GM11168 (cell line): ENCODE measurements around the gene UMPS.
"Not testable (repeated sequence)": the region's sequence is repeated elsewhere in the genome, so short reads cannot be mapped to it uniquely, and the experiment has no call there.

Experiments used
- in situ Hi-C: fragments of 300-500 bp; cut with MboI; formaldehyde crosslinking; loops from one replicate; pipeline ENCODE4 v1.12.0; 2022; ENCODE audit warnings: low sequenced_read_pairs; ENCODE audit not compliant: unreplicated experiment

Gene UMPS

DNA sequence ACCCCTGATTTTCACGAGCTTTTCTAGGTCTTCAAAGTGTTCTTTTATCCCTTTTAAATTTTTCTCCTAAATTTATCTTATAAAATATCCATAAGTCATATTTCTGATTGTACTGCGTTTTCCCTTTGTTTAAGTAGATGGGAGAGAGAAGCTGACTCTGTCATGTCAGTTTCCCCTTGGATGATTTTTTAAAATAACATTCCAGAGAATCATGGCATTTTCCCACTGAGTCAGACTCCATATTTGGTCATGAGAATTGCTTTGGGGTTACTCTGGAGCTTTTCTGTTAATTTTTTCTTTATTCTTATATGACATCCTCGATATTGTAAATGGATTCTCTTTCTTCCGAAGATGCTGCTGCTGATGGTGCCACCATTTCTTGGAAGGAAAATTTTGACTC lies 28.6 kb upstream of the UMPS start:
- in situ Hi-C loops = no loop called here

DNA sequence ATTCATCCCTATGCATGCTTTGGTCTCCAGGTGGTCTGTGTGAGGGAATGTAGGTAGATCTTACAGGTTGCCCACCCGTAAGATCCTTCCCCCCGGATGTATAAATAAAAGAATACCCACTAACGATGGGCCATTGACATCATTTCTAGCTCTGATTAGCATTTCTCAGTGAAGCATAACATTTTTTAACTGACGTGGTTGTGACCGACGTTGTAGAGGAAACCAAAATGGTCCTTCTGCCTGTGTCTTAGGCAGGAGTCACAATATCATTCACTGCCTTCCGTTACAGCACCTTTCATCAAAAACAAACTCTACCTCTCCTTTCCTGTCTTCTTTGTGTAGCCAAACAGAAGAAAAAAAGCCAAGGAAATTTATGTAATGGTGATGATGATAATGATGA lies 27.3 kb upstream of the UMPS start:
- in situ Hi-C loops = no loop called here

DNA sequence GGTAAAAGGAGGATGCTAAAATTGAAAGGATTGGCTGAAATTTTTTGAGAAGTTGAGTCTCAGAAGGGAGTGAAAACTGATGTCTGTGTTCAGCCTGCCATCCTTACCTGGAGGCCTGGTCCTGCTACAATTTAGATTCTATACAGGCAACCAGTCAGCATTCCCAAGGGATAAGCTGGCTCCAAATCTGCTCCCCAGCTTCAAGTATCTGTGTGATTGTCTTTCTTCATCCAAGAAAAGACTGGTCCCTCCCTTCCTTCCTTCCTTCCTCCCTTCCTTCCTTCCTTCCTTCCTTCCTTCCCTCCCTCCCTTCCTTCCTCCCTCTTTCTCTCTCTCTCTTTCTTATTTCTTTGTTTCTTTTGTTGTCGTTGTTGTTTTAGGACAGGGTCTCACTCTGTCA lies 24.7 kb upstream of the UMPS start:
- in situ Hi-C loops = no loop called here

DNA sequence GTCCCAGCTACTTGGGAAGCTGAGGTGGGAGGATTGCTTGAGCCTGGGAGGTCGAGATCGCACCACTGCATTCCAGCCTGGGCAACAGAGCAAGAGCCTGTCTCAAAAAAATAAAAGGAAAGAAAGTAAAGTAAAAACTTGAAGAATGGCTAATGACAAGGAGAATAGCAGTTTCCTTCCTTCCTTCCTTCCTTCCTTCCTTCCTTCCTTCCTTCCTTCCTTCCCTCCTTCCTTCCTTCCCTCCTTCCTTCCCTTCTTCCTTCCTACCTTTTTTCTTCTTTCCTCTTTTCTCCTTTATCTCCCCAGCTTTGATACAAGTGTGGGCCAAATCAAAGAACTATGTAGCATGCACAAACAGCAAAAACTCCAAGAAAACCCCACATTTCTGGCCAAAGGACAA lies 23.0 kb upstream of the UMPS start:
- in situ Hi-C loops = not testable (repeated sequence)

DNA sequence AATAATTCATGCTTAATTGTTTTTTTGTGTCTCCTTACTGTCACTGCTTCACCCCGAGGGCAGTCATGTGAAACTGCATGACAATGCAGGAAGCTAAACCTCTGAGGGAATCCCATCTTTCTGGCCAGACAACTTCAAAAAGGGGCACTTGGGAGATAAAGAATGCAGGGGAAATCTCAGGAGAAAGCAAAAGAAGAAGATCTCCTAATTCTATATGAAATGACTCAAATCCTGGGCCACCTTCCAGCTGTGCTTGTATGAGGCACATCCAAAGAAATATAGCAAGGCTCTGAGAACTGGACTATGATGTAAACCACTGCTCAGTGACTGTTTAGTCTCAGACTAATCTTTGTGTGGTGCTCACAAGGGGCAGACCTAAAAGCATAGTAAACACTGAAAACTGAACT lies 22.6 kb upstream of the UMPS start:
- in situ Hi-C loops = no loop called here

DNA sequence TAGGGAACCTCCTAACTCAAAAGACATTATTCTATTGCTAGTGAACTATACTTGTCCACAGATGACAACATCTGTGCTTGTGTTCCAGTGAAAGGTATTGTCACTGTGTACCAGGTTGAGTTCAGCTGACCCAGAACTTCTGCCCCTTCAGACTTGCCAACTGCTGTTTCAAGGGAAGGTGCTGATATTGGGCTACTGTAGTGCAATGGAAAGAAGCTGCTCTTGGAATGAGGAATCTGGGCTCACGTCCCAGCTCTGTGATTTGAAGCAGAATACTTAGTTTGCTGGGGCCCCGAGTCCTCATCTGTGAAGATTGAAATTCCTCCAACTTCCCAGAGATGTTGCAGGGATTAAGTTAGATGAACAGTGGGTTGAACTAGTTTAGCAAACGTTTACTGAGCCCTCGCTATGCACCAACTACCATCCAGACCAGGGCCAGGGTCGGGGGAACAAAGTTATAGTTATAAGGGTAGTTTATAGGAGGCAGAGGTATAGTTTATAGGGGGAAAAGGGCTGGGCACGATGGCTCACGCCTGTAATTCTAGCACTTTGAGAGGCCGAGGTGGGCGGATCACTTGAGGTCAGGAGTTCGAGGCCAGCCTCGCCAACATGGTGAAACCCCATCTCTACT lies 15.9 kb upstream of the UMPS start:
- in situ Hi-C loops = no loop called here

DNA sequence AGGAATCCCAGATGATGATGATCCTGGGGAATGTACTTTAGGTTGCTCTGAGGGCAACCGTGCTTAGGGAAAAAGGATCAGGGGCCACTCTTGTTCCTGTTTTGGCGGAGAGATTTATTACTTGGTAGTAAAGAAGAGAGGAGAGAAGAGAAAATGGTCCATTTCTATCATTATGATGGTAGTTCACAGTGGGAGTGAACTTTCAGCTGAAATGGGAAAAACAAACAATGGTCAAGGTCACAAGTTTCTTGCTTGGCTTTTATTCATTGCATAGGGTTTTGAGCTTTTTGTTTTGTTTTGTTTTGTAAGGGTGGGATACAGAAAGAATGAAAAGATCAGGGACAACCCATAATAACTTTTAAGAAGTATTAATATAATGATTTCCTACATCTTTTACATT lies 7.7 kb upstream of the UMPS start:
- in situ Hi-C loops = no loop called here

DNA sequence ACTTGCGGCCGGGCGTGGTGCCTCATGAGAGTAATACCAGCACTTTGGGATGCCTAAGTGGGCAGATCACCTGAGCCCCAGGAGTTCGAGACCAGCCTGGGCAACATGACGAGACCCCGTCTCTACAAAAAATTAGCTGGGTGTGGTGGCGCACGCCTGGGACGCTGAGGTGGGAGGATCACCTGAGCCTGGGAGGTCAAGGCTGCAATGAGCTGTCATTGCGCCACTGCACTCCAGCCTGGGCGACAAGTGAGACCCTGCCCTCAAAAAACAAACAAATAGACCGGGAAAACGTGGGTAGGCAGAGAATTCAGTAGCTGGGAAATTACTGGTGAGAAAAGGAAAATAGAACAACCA lies 667 bp downstream of the UMPS start:
- in situ Hi-C loops = no loop called here

DNA sequence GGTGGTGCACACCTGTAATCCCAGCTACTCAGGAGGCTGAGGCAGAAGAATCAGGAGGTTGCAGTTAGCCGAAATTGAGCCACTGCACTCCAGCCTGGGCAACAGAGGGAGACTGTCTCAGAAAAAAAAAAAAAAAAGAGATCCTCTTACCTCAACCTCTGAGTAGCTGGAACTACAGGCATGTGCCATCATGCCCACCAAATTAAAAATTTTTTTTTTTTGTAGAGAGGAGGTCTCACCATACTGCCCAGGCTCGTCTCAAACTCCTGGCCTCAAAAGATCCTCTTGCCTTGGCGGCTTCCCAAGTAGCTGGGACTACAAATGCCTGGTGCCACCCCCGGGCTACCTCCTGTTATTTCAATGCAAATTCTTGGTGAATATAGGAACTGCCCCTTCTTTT lies 1.5 kb downstream of the UMPS start:
- in situ Hi-C loops = no loop called here

DNA sequence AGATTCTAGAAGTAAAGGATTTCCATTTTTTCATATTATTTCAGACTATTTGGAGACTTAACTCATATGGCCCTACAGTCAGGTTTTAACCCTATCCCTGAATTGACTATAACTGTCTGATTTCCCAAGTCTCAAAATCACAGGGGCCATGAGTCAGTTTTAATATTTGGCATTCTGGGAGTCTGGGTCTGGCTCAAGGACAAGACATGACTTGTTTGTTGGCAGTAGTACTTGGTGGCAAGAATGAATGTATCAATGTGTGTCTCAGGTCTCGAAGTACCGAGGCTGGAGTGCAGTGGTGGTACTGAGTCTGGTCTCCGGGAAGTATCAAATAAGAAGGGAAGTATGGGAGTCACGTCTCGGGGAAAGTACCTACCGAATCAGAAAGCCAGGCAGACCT lies 10.8 kb downstream of the UMPS start:
- in situ Hi-C loops = no loop called here

DNA sequence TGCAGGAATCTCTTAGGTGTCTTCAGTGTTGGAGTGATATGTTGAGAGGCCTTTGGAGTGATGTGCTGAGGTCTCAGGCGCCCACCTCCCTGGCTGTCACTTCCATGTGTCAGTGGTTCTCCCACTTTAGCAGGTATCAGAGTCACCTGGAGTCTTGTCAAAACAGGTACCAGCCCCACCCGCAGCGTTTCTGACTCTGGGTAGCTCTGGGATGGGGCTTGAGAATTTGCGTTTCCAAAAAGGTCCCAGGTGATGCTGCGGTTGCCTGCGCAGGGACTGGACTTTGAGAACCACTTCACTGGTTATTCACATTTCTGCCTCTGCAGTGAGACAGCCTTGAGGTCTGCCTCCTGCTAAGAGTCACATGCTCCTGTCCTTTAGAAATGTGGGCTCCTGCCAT lies 15.5 kb downstream of the UMPS start:
- in situ Hi-C loops = no loop called here

DNA sequence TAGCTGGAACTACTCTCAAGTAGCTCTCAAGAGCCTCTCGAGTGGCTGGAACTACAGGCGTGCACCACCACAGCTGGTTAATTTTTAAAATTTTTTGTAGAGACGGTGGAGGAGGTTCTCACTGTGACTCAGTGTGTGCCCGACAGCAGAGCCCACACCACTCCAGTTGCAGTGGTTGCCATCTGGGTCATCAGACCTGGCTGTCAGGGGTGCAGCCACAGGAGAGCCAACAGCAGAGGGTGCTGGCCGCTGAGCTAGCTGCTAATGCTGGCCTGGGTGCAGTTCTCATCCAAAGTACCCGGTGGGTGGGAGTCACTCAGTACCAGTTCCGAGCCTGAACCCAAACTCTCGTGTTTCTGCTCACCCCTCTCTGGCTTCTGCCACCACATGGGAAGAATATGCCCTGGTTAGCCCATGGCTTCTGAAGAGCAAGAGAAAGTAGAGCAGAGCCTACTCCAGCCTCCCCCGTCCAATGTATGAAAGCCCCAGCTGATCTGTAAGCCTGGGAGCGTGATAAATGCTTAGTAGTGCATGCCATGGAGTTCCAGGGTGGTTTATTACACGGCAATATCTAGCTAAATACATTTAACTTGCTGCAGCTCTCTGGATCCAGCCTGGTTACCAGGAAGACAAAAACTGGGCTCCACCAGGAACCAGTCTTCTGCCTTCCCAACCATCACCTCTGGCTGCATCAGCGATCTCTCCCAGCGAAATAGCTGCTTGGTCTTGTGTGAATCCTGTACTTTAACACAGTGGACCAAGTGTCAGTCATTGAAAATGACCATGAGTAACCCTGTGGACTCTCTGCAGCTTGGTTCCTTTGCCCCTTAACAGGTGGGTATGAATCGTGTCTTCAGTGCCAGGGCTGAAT lies 17.1 kb downstream of the UMPS start:
- in situ Hi-C loops = no loop called here

DNA sequence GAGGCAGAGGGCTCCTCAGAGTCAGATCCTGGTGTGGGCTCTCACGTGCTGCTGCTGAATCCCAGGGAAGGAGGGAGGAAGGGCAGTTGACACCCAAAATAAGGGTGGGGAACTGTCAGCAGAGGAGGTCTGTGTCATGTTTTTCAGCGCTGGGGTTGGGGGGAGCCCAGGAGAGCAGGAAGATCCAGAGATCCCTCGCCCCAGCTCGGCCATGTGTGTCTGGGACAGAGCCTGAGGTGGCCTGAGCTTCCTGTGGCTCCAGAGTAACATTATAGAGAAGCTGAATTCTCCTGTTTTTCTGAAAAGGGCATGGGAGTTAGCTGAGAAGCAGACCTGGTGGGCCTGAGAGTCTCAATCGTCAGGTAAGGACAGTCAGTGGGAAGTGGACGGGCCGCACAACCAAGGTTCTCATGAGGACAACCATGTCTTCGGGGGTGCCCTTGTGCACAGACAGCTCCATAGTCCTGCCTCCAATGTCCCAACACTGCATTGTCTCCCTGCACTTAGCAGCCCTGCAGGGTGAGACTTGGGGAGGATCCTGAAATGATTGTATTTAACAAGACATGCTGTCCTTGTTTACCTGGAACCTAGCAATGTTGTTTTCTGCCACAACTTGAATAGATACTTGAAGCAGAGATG lies 18.4 kb downstream of the UMPS start:
- in situ Hi-C loops = no loop called here

DNA sequence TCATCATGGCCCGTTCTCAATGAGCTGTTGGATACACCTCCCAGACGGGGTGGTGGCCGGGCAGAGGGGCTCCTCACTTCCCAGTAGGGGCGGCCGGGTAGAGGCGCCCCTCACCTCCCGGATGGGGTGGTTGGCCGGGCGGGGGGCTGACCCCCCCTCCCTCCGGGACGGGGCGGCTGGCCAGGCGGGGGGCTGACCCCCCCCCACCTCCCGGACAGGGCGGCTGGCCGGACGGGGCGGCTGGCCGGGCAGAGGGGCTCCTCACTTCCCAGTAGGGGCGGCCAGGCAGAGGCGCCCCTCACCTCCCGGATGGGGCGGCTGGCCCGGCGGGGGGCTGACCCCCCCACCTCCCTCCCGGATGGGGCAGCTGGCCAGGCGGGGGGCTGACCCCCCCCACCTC lies 19.6 kb downstream of the UMPS start:
- in situ Hi-C loops = not testable (repeated sequence)

DNA sequence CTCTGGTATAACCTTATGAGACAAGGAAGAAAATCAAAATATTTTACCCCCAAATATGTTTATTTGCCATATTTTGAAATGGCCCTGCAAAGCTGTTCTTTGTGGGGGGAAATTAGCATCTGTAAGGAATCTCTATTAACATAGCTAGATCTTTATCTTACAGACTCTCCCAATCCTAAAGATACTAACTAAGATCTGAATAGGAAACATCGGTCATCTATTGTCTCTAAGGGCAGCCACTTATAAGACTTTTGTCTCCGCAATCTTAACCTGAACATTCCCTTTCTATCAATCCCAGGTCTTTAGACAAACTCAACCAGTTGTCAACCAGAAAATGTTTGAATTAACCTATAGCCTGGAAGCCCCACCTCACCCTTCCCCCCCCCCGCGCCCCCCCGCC lies 21.2 kb downstream of the UMPS start:
- in situ Hi-C loops = no loop called here

DNA sequence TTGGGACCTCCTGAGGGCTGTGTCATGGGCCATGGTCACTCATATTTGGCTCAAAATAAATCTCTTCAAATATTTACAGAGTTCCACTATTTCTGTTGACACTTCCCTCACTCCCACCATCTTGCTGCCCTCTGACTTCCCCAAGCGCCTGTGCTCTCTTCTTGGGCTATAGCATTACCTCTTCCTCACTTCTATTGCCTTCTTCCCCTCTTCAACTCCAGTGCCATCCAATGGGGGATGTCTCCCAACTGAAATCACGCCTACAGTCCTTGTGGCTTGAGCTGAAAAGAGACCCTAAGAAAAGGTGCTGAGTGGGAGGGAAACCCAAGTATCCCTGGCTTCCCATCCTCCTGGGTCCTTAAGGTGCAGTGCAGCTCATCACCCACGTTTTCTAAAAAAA lies 21.8 kb downstream of the UMPS start:
- in situ Hi-C loops = no loop called here

DNA sequence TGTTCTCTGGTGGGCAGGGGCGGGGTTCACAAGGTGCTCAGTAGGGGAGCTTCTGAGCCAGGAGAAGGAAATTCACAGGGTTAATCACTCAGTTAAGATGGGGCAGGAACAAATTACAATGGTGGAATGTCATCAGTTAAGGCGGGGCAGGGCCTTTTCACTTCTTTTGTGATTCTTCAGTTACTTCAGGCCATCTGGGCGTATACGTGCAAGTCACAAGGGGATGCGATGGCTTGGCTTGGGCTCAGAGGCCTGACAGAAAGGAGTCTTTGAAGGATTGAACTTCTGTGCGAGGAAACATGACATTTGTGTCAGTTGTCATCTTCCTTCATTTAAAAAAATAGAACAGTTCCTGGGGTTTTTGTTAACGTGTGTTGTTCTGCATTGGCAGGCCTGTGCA lies 27.7 kb downstream of the UMPS start:
- in situ Hi-C loops = not testable (repeated sequence)

DNA sequence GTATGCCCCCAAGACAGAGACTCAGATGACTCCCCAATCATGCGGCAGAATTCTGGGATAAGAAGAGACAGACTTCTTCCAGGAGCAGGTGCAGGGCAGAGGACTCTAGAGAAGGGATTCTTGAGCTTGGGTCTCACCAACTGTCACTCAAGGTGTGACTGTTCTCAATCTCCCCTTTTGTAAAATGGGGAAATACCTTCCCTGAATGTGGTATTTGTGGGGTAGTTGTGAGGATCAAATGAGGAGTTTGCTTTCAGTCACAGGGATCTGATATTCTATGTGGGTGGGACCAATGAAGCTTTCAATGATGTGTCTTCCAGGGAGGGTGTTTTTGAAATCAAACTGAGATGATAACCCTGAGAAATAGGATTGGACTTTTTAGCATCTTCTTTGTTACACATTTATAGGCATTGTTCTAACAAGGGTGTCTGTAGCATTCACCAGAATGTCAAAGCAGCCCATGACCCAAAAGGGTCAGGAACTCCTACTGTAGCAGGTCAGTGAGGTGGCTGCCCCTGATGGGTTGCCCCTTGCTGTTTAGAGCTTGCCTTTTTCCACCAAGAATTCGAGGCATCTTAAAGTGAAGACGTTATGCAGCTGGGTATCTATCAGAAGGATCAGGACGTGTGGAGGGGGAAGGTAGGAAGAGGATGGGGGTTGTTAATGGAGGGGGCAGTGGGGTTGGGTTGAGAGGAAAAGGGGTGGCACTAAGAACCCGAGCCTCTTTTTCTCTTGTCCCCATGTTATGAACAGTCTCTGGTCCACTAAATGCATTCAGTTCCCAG lies 28.8 kb downstream of the UMPS start:
- in situ Hi-C loops = no loop called here

DNA sequence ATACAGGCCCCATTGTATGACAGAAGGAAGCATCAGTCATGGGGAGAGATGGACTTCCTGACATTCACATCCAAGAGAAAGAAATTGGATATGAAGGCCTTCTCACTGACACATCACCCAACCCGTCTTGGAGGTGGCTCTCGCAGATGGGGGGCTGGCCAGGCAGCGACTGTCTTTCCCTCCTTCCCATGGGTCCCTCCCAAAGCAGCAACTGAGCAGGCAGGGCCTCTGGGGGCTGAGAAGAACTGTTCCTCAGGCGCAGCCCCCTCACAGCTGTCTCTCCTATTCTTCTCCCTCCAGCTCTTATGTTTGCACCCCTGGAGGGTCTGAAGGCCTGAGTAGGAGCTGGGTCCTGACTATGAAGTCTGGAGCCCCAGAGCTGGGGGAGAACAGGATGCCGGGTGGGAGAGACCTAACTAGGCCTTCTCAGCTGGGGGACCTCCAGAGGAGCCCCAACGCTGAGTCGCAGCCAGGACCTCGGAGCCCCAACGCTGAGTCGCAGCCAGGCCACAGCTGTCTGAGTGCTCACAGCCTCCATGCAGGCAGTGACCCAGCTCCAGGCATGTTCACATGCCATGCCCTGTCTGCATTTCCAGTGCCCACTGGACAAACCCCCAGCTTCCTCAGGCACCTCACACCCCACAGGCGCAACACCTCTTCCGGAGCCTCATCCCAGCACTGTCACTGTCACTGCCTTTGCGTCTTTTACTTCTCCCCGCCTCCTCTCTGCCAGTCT lies 29.6 kb downstream of the UMPS start:
- in situ Hi-C loops = loop anchor here (5.0 kb wide), 1 partner anchor 142 kb away; no protein-coding TSS in a partner anchor

DNA sequence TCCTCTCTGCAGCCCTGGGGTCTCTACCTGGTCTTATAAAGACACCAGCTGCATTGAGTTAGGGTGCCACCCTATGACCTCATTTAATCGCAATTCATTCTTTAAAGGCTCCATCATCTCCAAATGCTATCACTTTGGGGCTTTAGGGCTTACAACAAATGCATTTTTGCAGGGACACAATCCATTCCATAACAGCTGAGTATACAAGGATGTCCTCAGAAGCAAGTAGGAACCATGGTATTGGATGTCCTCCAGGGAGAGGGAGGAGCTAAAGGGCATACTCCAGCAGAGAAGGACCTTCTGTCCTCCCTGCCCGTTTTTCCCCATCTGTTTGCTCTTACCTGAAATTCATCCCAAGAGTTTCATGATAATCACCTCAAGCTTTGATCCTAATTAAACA lies 30.3 kb downstream of the UMPS start:
- in situ Hi-C loops = loop anchor here (5.0 kb wide), 1 partner anchor 142 kb away; no protein-coding TSS in a partner anchor
